H54 (cell line): ENCODE measurements around the gene CLHC1.
"Not testable (repeated sequence)": the region's sequence is repeated elsewhere in the genome, so short reads cannot be mapped to it uniquely, and the experiment has no call there.

ENCODE experiments used
- DNase-seq: peaks from one replicate; pipeline ENCODE4 v3.0.0; 2011; ENCODE audit warnings: low spot score, mixed read lengths; ENCODE audit not compliant: insufficient read length
- FAIRE-seq: peaks from 3 replicates; lab custom pipeline; 2011; peaks lifted over from hg19 to GRCh38; lab: Jason Lieb, UNC
- POLR2A ChIP-seq: IDR thresholded peaks from 2 replicates; pipeline ENCODE4 v1.6.1; 2011; ENCODE audit warnings: low read depth, mild to moderate bottlenecking, low read length

The CLHC1 gene

GRCh38 chr2:55147041-55147440 lies 85.1 kb downstream of the CLHC1 start:
- FAIRE-seq (no peak), DNase-seq (no peak)
- TF ChIP-seq POLR2A, result no peak

DNA sequence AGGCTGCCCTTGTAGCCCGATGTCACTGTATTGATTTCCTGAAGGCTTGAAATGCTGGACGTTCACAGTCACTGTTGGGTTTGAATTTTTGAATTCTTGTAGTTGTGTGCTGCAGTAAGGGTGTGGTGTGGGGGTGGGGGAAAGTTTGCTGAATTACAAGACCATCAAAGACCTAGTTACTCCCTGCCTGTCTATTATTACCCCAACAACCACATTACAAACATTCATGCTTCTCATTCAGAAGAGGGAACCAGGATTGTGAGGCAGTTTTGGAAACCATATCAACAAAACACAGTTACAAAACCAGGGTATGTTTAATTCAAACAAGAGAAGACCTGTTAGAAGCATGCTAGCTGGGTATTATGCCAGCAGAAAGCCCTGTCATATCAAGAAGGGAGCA lies 85.8 kb downstream of the CLHC1 start:
- no peak for TF ChIP-seq POLR2A
- FAIRE-seq (no peak), DNase-seq (no peak)

DNA sequence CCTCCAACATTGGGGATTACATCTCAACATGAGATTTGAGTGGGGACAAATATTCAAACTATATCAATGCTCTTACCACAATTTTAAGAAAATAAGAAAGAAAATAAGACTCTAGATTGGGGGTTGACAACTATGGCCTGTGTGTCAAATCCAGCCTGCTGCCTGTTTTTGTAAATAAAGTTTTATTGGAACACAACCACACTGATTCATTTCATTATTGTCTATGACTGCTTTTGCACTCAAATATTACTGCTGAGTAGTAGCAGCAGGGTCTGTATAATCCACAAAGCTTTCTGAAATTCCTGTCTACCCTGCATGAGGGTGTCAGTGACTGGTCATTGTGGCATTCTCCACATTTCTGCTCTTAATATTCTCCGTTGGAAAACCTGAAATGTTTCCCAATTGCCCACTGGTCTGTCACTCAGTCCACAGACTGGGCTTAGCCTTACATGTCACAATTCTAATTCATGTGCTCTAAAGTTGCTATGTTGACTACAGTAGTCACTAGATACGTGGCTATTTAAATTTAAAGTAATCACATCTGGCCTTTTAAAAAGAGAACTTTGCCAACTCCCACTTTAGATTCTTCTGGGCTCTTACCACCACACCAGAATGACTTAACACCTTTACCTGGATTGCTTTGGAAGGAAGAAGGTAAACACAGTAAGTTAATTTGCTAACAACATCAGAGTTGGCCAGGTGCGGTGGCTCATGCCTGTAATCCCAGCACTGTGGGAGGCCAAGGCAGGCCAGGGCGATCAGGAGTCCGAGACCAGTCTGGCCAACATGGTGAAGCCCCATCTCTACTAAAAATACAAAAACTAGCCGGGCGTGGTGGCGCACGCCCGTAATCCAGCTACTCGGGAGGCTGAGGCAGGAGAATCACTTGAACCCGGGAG lies 86.9 kb downstream of the CLHC1 start:
- DNase-seq (no peak), FAIRE-seq (no peak)
- no peak for TF ChIP-seq POLR2A

DNA sequence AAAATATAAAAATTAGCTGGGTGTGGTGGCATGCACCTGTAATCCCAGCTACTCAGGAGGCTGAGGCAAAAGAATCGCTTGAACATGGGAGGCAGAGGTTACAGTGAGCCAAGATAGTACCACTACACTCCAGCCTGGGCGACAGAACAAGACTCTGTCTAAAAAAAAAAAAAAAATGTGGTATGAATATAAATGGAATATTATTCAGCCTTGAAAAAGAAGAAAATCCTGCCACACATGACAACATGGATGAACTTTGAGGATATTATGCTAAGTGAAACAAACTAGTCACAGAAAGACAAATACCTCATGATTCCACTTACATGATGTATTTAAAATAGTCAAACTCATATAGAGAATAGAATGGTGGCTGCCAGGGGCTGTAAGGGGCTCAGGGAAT lies 88.4 kb downstream of the CLHC1 start:
- not testable (repeated sequence) for FAIRE-seq, DNase-seq

DNA sequence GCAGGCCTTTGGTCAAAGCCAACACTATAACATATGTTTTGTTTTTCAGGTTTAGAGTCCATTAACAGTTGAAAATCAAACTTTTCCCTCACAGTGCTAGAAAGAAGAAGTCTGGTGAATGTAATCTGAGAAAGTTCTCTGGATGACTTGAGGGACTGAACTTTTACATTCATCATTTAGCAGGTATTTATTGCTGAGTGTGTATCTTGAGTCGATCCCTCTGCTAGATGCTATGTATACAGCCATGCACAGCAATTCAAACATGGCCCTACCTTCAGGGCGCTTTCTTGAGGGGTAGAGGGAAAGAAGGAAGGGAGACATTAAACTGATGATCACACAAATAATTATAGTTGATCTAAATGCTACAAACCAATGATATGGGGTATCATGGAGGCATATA lies 89.6 kb downstream of the CLHC1 start:
- DNase-seq (no peak), FAIRE-seq (no peak)
- no peak for TF ChIP-seq POLR2A

GRCh38 chr2:55141572-55142413 lies 90.3 kb downstream of the CLHC1 start:
- DNase-seq, result no peak
- TF ChIP-seq POLR2A, result no peak
- FAIRE-seq, result no peak

GRCh38 chr2:55140316-55141219 lies 91.5 kb downstream of the CLHC1 start:
- no peak for TF ChIP-seq POLR2A
- no peak for FAIRE-seq

GRCh38 chr2:55139305-55139704 lies 92.8 kb downstream of the CLHC1 start:
- DNase-seq (no peak), FAIRE-seq (no peak)
- no peak for TF ChIP-seq POLR2A

More at GRCh38 chr2:55140316-55141219, 91.5 kb downstream of the CLHC1 start:
- no peak for DNase-seq

DNA sequence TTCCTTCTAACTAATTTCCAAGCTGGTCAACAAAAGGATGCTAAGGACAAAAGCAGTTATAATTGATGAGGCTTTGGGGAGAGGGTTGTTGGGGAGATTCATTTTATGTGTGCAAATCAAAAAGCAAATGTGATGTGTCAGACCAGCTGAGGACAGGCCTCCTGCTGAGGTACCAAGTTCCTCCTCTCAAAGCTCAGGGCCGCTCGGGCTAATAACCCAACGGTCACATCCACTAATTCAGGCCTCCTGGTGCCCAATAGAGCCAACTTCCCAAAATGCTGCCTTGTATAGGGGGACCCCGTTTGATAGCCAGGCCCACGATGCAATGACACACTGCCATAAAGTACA lies 93.2 kb downstream of the CLHC1 start:
- DNase-seq, result no peak
- no peak for FAIRE-seq
- no peak for TF ChIP-seq POLR2A

GRCh38 chr2:55138014-55138881 lies 93.8 kb downstream of the CLHC1 start:
- no peak for TF ChIP-seq POLR2A
- FAIRE-seq, result no peak
- no peak for DNase-seq

DNA sequence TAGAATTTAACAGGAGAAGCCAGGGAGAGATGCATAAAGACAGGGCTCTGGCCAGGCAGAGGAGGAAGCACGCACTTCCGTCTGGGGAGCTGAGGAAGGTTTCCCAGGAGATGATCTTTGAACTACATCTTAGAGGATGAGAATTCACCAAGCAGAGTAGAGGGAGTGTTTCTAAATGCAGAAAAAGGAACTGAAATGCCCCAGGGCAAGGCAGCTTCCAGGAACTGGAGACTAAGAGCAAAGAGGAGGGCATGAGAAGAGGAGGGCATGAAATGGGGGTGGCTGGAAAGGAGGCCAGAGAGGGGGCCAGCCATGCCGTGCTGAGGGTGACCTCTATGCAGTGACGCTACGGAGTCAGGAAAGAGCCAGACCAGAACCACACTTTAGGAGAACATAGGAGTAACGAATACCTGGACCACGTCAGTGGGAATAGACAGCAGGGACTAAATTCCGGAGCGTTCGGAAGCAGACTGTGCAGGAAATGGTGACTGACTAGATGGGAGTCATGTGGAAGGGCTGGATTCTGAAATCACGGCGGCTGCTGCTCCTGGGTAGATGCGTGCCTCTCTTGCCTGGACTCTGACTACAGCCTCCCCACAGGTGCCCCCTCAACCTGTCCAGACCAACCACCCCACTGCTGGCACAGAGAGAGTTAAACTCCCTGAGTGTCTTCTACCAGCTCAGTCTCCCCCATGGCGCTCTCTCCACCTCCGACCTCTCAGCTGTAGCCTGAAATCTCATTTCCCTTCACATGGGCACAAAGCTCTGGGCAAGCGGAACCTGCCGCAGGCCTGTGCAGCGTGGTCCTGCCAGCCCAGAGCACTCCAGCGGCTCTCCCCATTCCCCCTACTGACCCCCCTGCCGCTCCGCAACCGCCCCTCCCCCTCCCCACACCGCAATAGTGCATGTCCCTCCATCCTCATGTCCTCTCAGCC lies 94.8 kb downstream of the CLHC1 start:
- no peak for TF ChIP-seq POLR2A
- FAIRE-seq (no peak), DNase-seq (no peak)

DNA sequence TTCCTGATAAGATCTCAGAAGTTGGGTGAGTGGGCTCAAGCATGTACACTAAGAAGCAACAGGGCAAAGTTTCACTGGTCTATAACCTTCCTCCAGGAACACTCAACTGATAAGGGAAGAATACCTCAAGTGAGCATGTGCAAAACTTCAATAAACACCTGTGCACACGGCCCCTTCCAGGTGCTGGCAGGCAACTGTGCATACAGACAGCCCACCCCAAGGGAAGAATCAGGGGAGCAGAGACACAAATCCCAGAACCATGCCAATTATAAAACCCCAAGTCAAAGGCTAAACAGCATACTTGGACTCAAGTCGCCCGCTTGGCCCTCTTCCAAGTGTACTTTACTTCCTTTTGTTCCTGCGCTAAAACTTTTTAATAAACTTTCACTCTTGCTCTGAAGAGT lies 96.0 kb downstream of the CLHC1 start:
- FAIRE-seq (no peak), DNase-seq (no peak)
- TF ChIP-seq POLR2A, result no peak
